GM12874 (cell line): ENCODE data around the gene IGSF10.

Experiments
- TF ChIP-seq, protein P1 (sequence below): IDR thresholded peaks from 2 replicates; pipeline ENCODE4 v1.5.1; 2011; ENCODE audit warnings: low read depth, mild to moderate bottlenecking, control low read depth, low read length, moderate library complexity; ENCODE audit not compliant: insufficient read depth

The IGSF10 gene

DNA sequence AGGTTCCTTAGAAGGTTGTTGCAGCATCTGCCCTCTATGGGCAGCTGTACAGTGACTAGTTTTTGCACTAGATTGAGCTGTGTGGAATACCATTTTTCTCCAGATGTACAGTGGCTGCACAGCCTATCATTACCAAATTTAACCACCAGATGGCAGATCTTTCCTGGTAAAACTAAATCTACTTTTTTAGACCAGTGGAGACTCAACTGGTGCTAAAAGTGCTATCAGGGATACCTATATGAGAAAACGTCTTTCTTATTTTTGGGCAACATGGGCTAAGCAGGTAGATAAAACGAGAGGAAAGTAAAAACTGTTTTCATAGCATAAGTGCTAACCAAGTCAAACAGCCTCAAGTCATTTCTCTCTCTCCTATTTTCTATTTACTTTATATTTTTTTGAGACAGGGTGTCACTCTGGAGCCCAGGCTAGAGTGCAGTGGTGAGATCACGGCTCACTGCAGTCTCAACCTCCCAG, 21.2 kb downstream of the IGSF10 start:
- TF ChIP-seq, protein P1, sequence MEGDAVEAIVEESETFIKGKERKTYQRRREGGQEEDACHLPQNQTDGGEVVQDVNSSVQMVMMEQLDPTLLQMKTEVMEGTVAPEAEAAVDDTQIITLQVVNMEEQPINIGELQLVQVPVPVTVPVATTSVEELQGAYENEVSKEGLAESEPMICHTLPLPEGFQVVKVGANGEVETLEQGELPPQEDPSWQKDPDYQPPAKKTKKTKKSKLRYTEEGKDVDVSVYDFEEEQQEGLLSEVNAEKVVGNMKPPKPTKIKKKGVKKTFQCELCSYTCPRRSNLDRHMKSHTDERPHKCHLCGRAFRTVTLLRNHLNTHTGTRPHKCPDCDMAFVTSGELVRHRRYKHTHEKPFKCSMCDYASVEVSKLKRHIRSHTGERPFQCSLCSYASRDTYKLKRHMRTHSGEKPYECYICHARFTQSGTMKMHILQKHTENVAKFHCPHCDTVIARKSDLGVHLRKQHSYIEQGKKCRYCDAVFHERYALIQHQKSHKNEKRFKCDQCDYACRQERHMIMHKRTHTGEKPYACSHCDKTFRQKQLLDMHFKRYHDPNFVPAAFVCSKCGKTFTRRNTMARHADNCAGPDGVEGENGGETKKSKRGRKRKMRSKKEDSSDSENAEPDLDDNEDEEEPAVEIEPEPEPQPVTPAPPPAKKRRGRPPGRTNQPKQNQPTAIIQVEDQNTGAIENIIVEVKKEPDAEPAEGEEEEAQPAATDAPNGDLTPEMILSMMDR = peak; percentile 57

DNA sequence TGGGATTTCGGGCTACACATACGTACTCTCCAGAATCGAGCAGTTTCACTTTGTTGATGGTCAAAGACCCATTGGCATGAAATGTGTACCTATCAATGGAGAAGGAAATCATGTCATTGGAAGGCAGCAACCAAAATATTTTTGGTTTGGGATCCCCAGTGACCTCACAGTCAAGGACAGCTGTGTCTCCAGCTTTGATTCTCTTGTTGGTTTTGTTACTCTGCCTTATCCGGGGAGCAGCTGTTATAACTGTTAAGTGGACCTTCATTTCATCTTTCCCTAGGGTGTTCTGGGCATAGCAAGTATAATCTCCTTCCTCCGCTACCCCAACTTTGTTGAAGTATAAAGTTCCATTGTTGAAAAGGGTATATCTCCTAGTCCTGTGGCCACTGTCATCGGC, 23.0 kb downstream of the IGSF10 start:
- TF ChIP-seq, protein P1 = no peak

DNA sequence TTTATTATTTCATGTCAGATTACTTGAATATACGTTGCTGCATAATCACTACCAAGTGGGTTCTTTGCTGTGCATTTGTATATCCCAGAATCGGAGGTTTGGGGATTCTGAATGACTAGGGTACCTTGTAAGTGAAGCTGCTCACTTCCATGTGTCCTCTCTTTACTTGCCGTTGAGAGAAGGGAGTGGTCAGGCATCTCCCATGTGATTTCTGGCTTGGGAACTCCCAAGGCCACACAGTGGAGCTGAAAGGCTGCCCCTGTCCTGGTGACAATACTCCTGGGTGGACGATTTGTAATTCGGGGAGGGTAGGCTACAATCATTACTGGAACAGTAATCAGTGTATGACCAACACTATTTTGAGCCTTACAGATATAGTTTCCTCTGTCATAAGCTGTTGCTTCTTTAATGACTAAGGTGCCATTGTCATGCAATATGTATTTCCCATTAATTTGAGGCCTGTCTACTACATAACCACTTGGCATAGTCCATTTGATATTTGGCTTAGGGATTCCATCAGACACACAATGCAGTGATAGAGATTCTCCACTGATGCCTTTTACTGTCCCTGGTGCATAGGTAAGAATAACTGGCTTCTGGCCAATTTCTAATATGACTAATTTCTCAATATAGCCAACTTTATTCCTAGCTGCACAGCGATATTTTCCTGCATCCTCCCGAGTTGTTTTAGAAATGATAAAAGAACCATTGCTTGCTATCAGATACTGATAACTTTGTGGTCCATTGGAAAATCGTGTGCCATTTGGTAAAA, 24.0 kb downstream of the IGSF10 start:
- TF ChIP-seq, protein P1 = no peak

DNA sequence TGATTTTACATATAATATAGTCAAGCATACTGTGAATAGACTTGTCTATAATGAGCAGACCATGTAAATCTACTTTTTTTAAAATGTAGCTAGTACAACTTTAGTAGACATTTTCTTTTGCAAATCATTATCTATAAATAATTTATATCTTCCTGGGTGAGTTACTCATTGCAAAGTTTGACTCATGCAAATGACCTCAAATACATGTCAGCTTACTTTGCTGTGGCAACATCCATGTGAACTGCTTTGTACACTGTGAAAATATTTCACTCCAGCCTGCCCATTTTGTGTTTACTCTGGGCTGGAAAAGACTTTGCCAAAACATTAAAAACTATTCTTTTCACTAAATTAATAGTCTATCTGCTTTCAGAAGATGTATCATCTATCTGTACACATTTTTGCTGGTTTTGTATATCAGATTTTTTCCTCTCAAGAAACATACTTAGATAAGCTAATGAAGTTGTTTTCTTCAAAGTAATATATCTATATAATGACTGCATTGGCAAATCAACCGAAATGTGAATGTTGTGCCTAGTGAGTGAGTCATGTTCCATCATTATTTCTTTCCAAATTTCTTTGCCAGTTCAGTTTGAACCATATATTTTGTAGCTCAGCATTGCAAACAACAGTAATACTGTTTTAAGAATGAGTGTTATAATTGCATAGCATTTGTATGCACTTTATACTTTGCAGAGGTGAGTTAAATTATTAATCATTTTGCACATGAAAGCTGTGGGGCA, 26.5 kb downstream of the IGSF10 start:
- TF ChIP-seq, protein P1 = no peak

DNA sequence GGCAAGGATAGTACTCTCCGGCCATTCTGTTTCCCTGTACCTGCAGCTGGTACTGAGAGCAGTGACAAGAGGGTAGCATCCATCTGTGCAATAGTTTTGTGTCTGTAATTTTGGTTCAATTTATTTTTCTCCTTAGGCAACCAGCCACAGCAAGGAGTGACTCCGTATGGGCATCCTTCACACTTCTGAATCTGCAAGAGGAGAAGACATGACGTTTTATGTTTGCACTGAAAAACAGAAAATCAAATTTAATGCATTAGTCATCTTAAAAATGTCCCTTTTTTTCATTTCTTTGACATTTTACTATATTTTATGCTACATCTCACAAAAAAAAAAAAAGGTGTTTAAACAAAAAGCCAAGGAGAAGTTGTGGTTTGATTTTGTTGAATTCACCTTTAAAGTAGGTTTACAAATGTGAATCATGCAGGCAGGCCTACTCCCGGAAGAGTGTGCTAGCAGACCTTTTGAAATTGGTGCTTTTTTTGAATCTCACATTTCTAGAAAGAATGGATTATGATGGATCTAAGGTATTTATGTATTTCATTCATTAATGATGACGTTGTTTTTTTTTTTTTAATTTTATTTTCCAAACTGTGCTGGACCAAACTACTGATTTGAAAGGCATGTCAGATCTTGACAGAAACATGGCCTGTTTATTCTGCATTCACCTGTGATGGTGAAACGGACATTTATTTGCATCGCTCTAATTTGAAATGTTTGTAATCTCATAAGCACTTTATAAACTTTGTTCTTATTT, 28.1 kb downstream of the IGSF10 start:
- TF ChIP-seq, protein P1 = no peak

DNA sequence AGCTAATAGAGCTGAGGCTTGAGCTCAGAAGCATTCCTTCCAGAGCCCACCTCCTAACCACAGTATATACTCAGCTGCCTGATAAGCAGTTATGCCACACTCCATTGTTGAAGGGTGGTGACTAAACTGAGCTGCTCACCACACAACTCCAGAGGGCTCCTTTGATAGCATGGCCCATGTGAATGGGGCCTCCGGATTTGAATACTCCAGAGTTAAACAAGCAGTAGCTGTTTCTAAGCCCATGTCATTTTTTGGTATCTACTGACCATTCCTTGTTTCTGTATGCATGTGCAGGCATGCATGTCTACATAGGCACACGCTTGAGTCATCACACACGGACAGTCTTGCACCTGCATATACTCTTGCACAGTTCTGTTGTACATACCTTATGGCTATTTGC, 28.9 kb downstream of the IGSF10 start:
- TF ChIP-seq, protein P1 = no peak
